T-cell (primary cell): ENCODE data around the gene CRLF3. TPM values are rescaled to one million over a fixed set of nuclear protein-coding genes. Genes with fewer than 3 reads are reported as not detected.
A peak's percentile ranks its signal among the peaks of the same experiment; 100 is the strongest.
"Not testable (repeated sequence)": the region's sequence is repeated elsewhere in the genome, so short reads cannot be mapped to it uniquely, and the experiment has no call there.

ENCODE experiments used
- ATAC-seq, 4 experiments: fragments of 200-7000 bp in 3 of 4; fragments of 150-1000 bp in 1 of 4; cut with Tn5 transposase; replicated peaks in 1 of 4; 1 replicate in 3 of 4; 2 replicates in 1 of 4; pipeline ENCODE4 v1.10.0; 2021; ENCODE audit warnings: moderate library complexity in 3 of 4, mild to moderate bottlenecking in 2 of 4, moderate number of reproducible peaks in 1 of 4
- CTCF ChIA-PET, 2 donors: fragments of 300-600 bp; sonication (Branson Sonifier 250); formaldehyde crosslinking; loops; one replicate each; lab custom pipeline; 2022; ENCODE audit warnings: antibody characterized with exemption in 2 of 2; lab: Charles Lee
- POLR2A ChIA-PET, 2 donors: fragments of 300-600 bp; sonication (Branson Sonifier 250); formaldehyde crosslinking; loops; one replicate each; lab custom pipeline; 2022; ENCODE audit warnings: antibody characterized with exemption in 2 of 2; lab: Charles Lee
- DNase-seq, 35 experiments: peaks; one replicate each; pipeline versions ENCODE4 v3.0.0 to v3.0.0-alpha.2; 2013 to 2023
- H3K27ac ChIP-seq: one replicate; pipeline ENCODE4 v1.5.1; 2013; ENCODE audit warnings: low read length
- H3K27me3 ChIP-seq, 2 experiments: replicated peaks in 1 of 2; 1 replicate in 1 of 2; 2 replicates in 1 of 2; pipeline versions ENCODE4 v1.6.1 to v1.7.0; 2013; ENCODE audit warnings: low read length in 1 of 2, mixed read lengths in 1 of 2; ENCODE audit not compliant: control insufficient read depth in 2 of 2, insufficient read depth in 2 of 2; ENCODE audit errors: extremely low read depth in 1 of 2
- H3K36me3 ChIP-seq, 2 donors: 1 replicate in 1 of 2; 2 replicates in 1 of 2; pipeline versions ENCODE4 v1.6.1 to v1.7.0; 2013; ENCODE audit warnings: low read length in 1 of 2; ENCODE audit not compliant: control insufficient read depth in 2 of 2, insufficient read depth in 1 of 2; ENCODE audit errors: extremely low read depth in 1 of 2
- H3K4me1 ChIP-seq, 2 experiments: 1 replicate in 1 of 2; 2 replicates in 1 of 2; pipeline versions ENCODE4 v1.6.1 to v1.7.0; 2013; ENCODE audit warnings: low read length in 2 of 2, mixed read lengths in 1 of 2; ENCODE audit not compliant: insufficient read depth in 2 of 2, control insufficient read depth in 1 of 2; ENCODE audit errors: extremely low read depth in 1 of 2
- H3K4me3 ChIP-seq, 2 donors: 1 replicate in 1 of 2; 2 replicates in 1 of 2; pipeline versions ENCODE4 v1.5.1 to v1.7.0; 2013; ENCODE audit warnings: mild to moderate bottlenecking in 2 of 2, low read length in 1 of 2, moderate library complexity in 1 of 2; ENCODE audit not compliant: control insufficient read depth in 1 of 2; ENCODE audit errors: extremely low read depth in 1 of 2
- H3K9me3 ChIP-seq: 2 replicates; pipeline ENCODE4 v1.7.0; 2013
- H3K27ac Mint-ChIP-seq, 2 donors: one replicate each; pipeline ENCODE4 v1.8.0; 2020 to 2021; ENCODE audit warnings: mild to moderate bottlenecking in 2 of 2, mixed read lengths in 2 of 2
- H3K27me3 Mint-ChIP-seq, 2 donors: one replicate each; pipeline ENCODE4 v1.8.0; 2021 to 2022; ENCODE audit warnings: mixed read lengths in 2 of 2
- H3K36me3 Mint-ChIP-seq: one replicate; pipeline ENCODE4 v1.8.0; 2021; ENCODE audit warnings: mixed read lengths
- H3K4me1 Mint-ChIP-seq, 3 donors: one replicate each; pipeline ENCODE4 v1.8.0; 2020 to 2022; ENCODE audit warnings: mixed read lengths in 3 of 3, mild to moderate bottlenecking in 1 of 3
- H3K4me3 Mint-ChIP-seq, 3 donors: one replicate each; pipeline ENCODE4 v1.8.0; 2020 to 2022; ENCODE audit warnings: mild to moderate bottlenecking in 3 of 3, mixed read lengths in 3 of 3, moderate library complexity in 3 of 3
- H3K9me3 Mint-ChIP-seq, 3 donors: one replicate each; pipeline ENCODE4 v1.8.0; 2020 to 2022; ENCODE audit warnings: mixed read lengths in 3 of 3
- WGBS: methylation state at CpG from one replicate; pipeline ENCODE4 v1.1.5; 2013; ENCODE audit warnings: missing lambda C conversion rate; ENCODE audit not compliant: insufficient coverage; 5-methylcytosine and 5-hydroxymethylcytosine counted together
- total RNA-seq, 35 experiments: library from RNA in 6 of 35; stranded (reverse) in 6 of 35; fragments of 120-200 nt in 1 of 35; gene quantifications; one replicate each; pipeline versions ENCODE4 v1.2.1 to v1.2.4 and lab custom pipeline; 2013 to 2026

The CRLF3 gene
- total RNA-seq, 5 donors from 2014 or later (not counting 1 experiment from before 2014, with no cell fraction given): 73.3 to 112 (median 89.2) TPM

GRCh38 chr17:30831257-30831656 is 6.8 kb upstream of the CRLF3 start:
- Mint-ChIP-seq H3K36me3 (no peaks in the 10 kb centered on the region), H3K9me3 (no peaks in the 10 kb centered on the region), H3K4me3 (peak overlapping the region; percentile 96 to 98 (median 97)), H3K27ac (peak overlapping the region; percentile 78), H3K27me3 (no peaks in the 10 kb centered on the region), H3K4me1 (peaks cover 26 to 28% (median 26%) of the 10 kb centered on the region in 3 donors)
- ATAC-seq (peak; percentile 29 to 49 (median 42)), DNase-seq (peak in 1 of 35 experiments; percentile 34)
- peaks cover 14 to 15% of the 10 kb centered on the region in 2 experiments for H3K4me1 ChIP-seq
- H3K4me3 ChIP-seq: peak overlapping the region; percentile 81 to 83
- H3K9me3 ChIP-seq: no peaks in the 10 kb centered on the region
- ChIA-PET CTCF (interaction anchor here in 1 of 2 donors (1.3 kb wide), 1 partner anchor 25 kb away, joined by 3 read pairs; no protein-coding TSS in a partner anchor), POLR2A (interaction anchor here in 1 of 2 donors (0.5 kb wide), 1 partner anchor 337 kb away, joined by 5 read pairs; no protein-coding TSS in a partner anchor)
- no peaks in the 10 kb centered on the region for H3K27me3 ChIP-seq
- H3K36me3 ChIP-seq: no peaks in the 10 kb centered on the region
- H3K27ac ChIP-seq: peak overlapping the region; percentile 3
- WGBS: 8% methylated on average over 6 of the region's 13 CpGs

DNA sequence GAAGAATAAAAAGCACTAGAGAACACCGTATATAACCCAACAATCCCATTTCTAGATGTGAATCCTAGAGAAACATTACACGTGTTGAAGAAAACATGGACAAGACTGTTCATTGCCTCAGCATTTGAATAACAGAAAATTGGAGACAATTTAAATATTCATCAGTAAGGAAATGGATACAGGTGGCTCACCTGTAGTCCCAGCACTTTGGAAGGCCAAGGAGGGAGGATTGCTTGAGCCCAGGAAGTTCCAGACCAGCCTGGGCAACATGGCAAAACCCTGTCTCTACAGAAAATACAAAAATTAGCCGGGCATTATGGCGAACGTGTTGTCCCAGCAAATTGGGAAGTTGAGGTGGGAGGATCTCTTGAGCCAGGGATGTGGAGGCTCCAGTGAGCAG is 4.5 kb upstream of the CRLF3 start:
- H3K36me3 Mint-ChIP-seq: no peaks in the 10 kb centered on the region
- H3K4me3 ChIP-seq: no peak overlapping the region
- ChIA-PET CTCF (no interaction called here), POLR2A (no interaction called here)
- no peaks in the 10 kb centered on the region for H3K27me3 Mint-ChIP-seq
- no peaks in the 10 kb centered on the region for H3K9me3 ChIP-seq
- H3K27ac Mint-ChIP-seq: no peak overlapping the region
- peaks cover 20 to 28% of the 10 kb centered on the region in 2 experiments for H3K4me1 ChIP-seq
- WGBS: 80% methylated on average over 1 of the region's 5 CpGs
- H3K9me3 Mint-ChIP-seq: no peaks in the 10 kb centered on the region
- no peak overlapping the region for H3K27ac ChIP-seq
- no peaks in the 10 kb centered on the region for H3K27me3 ChIP-seq
- no peak for DNase-seq
- no peak for ATAC-seq
- peaks cover 35 to 40% (median 36%) of the 10 kb centered on the region in 3 donors for H3K4me1 Mint-ChIP-seq
- peak overlapping the region in 1 of 3 donors; percentile 2 for H3K4me3 Mint-ChIP-seq
- H3K36me3 ChIP-seq: no peaks in the 10 kb centered on the region

DNA sequence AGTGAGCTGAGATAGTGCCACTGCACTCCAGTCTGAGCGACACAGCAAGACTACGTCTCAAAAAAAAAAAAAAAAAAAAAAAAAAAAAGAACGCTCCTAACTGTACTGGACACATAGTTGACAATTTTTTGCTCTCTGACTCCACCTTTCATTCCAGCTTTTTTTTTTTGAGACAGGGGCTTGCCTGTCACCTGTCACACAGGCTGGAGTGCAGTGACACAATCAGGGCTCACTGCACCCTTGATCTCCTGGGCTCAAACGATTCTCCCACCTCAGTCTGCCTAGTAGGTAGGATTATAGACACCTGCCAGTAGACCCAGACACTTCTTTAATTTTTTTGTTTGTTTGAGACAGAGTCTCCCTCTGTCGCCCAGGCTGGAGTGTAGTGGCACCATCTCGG is 2.6 kb upstream of the CRLF3 start:
- ChIA-PET CTCF (interaction anchor here (0.5 to 4.2 kb wide), 5 partner anchors 18 to 914 kb away, joined by 4 to 48 read pairs (median 4); no protein-coding TSS in a partner anchor), POLR2A (interaction anchor here in 1 of 2 donors (0.5 kb wide), 1 partner anchor 82 kb away, joined by 4 read pairs; no protein-coding TSS in a partner anchor)
- H3K4me3 ChIP-seq: no peak overlapping the region
- peaks cover 16 to 24% of the 10 kb centered on the region in 2 experiments for H3K4me1 ChIP-seq
- Mint-ChIP-seq H3K4me3 (peak overlapping the region in 1 of 3 donors; percentile 6), H3K4me1 (peaks cover 27 to 36% (median 30%) of the 10 kb centered on the region in 3 donors), H3K27me3 (no peaks in the 10 kb centered on the region), H3K36me3 (no peaks in the 10 kb centered on the region), H3K27ac (peak overlapping the region; percentile 43 to 48), H3K9me3 (no peaks in the 10 kb centered on the region)
- H3K9me3 ChIP-seq: no peaks in the 10 kb centered on the region
- no peak overlapping the region for H3K27ac ChIP-seq
- WGBS: 100% methylated on average over 2 of the region's 6 CpGs
- DNase-seq (no peak), ATAC-seq (no peak)
- H3K36me3 ChIP-seq: no peaks in the 10 kb centered on the region
- H3K27me3 ChIP-seq: no peaks in the 10 kb centered on the region

DNA sequence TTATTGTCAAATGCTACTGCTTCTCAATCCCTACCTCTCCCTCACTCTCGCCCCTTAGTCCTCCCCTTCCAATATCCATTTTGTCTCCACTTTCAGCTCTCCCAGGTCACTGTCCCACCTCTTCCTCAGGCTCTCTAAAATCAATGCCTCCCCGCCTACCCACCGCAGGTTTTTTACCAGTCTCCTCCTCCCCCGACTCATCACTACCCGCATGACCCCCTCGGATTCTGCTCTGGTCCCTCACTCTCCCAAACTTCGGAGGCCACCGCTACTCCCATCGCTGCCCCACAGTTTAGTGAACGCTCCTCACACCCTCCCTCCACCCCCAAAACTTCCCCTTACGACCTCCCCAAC is 513 bp downstream of the CRLF3 start:
- Histone ChIP-seq H3K9me3 (no peaks in the 10 kb centered on the region), H3K27me3 (no peaks in the 10 kb centered on the region), H3K4me3 (peak overlapping the region; percentile 77 to 85), H3K4me1 (peaks cover 38 to 39% of the 10 kb centered on the region in 2 experiments), H3K27ac (peak overlapping the region; percentile 48), H3K36me3 (peaks cover 0 to 2% of the 10 kb centered on the region in 2 donors)
- ATAC-seq (peak; percentile 2 to 12 (median 6)), DNase-seq (peak in 6 of 35 experiments; percentile 12 to 47 (median 22))
- ChIA-PET CTCF (interaction anchor here (0.8 to 4.2 kb wide), 7 partner anchors 10 to 1206 kb away, joined by 3 to 48 read pairs (median 3); no protein-coding TSS in a partner anchor), POLR2A (interaction anchor here in 1 of 2 donors (0.6 to 0.9 kb wide), 2 partner anchors 14 to 150 kb away, joined by 3 to 5 read pairs; no protein-coding TSS in a partner anchor)
- WGBS: 1% methylated on average over 11 of the region's 11 CpGs
- Mint-ChIP-seq H3K9me3 (no peaks in the 10 kb centered on the region), H3K4me1 (peaks cover 43 to 50% (median 46%) of the 10 kb centered on the region in 3 donors), H3K4me3 (peak overlapping the region; percentile 90 to 94 (median 93)), H3K36me3 (peaks cover 2% of the 10 kb centered on the region), H3K27me3 (no peaks in the 10 kb centered on the region), H3K27ac (peak overlapping the region; percentile 93 to 94)

- DNase-seq (peak in 1 of 35 experiments; percentile 20), ATAC-seq (no peak)
- POLR2A ChIA-PET: interaction anchor here in 1 of 2 donors (0.9 kb wide), 1 partner anchor 14 kb away, joined by 5 read pairs; no protein-coding TSS in a partner anchor
- no peaks in the 10 kb centered on the region for H3K9me3 Mint-ChIP-seq
- no CpG with 5 or more reads among the region's 7 CpGs for WGBS
- no peaks in the 10 kb centered on the region for H3K9me3 ChIP-seq
- no peaks in the 10 kb centered on the region for H3K27me3 ChIP-seq
- H3K27ac ChIP-seq: peak overlapping the region; percentile 48
- H3K4me3 Mint-ChIP-seq: peak overlapping the region; percentile 90 to 94 (median 93)
- H3K4me3 ChIP-seq: peak overlapping the region; percentile 77 to 85
- H3K4me1 ChIP-seq: peaks cover 40 to 43% of the 10 kb centered on the region in 2 experiments
- peaks cover 7% of the 10 kb centered on the region for H3K36me3 Mint-ChIP-seq
- H3K27me3 Mint-ChIP-seq: no peaks in the 10 kb centered on the region
- peak overlapping the region; percentile 93 to 94 for H3K27ac Mint-ChIP-seq
- peaks cover 0 to 3% of the 10 kb centered on the region in 2 donors for H3K36me3 ChIP-seq
- CTCF ChIA-PET: interaction anchor here in 1 of 2 donors (1.0 to 4.2 kb wide), 3 partner anchors 11 to 18 kb away, joined by 3 to 48 read pairs (median 33); no protein-coding TSS in a partner anchor
- H3K4me1 Mint-ChIP-seq: peaks cover 49 to 56% (median 52%) of the 10 kb centered on the region in 3 donors
These were observed 1.1 kb downstream of the CRLF3 start for GRCh38 chr17:30823421-30823820.

DNA sequence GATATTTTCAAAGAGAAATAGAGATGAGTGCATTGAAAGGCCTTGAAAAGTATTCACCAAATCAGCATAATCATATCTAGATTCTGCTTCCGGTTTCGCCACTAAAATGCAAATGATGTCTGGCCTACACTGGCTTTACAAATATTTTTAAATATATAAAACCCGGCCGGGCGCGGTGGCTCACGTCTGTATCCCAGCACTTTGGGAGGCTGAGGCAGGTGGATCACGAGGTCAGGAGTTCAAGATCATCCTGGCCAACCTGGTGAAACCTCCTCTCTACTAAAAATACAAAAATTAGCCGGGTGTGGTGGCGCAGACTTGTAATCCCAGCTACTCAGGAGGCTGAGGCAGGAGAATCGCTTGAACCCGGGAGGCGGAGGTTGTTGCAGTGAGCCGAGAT is 1.6 kb downstream of the CRLF3 start:
- no CpG with 5 or more reads among the region's 14 CpGs for whole genome bisulfite sequencing
- H3K27me3 Mint-ChIP-seq, H3K9me3 Mint-ChIP-seq, H3K36me3 Mint-ChIP-seq, ATAC-seq, H3K9me3 ChIP-seq, H3K27me3 ChIP-seq, H3K36me3 ChIP-seq, POLR2A ChIA-PET: not testable (repeated sequence)
- DNase-seq: peak in 1 of 35 experiments; percentile 54
- Mint-ChIP-seq H3K4me3 (peak overlapping the region; percentile 90 to 94 (median 93)), H3K27ac (peak overlapping the region; percentile 91 to 97), H3K4me1 (peaks cover 54 to 59% (median 56%) of the 10 kb centered on the region in 3 donors)
- Histone ChIP-seq H3K4me1 (peaks cover 43 to 48% of the 10 kb centered on the region in 2 experiments), H3K4me3 (peak overlapping the region; percentile 77 to 85), H3K27ac (peak overlapping the region; percentile 48)
- CTCF ChIA-PET: interaction anchor here in 1 of 2 donors (0.6 to 4.2 kb wide), 4 partner anchors 11 to 17 kb away, joined by 3 to 48 read pairs (median 27); no protein-coding TSS in a partner anchor
